Stromal cell of bone marrow (primary cell): ENCODE results near the gene KRT7.
"Not testable (repeated sequence)": the region's sequence is repeated elsewhere in the genome, so short reads cannot be mapped to it uniquely, and the experiment has no call there.

Experiments used
- DNase-seq: peaks from one replicate; pipeline ENCODE4 v3.0.0-alpha.2; 2012; ENCODE audit warnings: low read depth

The KRT7 gene

GRCh38 chr12:52243856-52244614 is 11.0 kb downstream of the KRT7 start:
- DNase-seq: peak; percentile 86

GRCh38 chr12:52244615-52244994 is 11.6 kb downstream of the KRT7 start:
- DNase-seq: no peak

DNA sequence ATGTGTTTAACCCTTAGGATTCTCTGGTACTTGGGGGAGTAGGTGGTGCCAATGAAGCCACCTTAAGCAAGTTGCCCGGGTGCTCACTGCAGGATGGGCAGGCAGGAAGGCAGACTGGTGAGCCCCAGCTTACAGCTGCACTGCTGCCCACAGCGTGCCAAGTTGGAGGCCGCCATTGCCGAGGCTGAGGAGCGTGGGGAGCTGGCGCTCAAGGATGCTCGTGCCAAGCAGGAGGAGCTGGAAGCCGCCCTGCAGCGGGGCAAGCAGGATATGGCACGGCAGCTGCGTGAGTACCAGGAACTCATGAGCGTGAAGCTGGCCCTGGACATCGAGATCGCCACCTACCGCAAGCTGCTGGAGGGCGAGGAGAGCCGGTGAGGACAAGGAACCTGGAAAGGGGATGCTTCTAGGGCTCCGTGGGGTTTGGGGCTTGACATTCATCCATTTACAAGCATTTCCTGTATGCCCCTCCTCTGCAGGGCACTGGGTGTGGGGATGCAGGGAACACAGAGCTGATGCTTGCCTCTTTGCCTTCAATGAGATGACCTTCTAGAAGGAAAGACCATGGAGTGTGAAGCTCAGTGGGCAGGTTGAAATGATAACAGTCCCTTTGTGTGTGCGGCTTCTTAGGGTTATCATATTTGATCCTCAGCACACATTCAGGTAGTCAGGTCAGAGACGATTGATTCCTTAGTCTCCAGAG is 12.4 kb downstream of the KRT7 start:
- DNase-seq: no peak

DNA sequence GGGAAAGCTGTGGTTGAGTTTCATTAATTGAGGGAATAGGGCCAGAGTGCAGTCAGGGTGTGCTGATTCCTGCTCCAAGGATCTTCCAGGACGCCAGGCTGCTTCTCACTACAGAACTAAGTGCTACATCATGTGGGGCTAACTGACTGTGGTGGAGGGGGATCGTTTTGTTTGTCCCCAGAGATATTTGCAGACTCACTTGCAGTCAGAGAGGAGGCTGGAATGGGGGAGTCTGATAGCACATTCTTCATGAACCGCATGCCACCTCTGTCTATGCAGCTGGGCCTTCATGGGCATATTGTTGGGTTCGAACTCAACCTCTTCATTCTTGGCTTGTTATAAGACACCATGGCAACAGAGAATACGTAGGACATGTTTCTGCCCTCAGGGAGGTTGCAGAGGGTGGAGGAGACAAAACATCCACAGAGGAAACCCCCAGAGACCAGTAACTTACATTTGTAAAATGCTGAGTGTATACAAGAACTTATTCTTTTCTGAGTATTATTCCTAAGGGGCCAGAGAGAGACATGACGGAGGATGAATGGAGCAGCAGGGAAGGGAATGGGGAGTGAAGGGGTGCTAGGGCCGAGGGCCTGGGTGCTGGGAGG is 13.0 kb downstream of the KRT7 start:
- no peak for DNase-seq

- DNase-seq: no peak
Observed at GRCh38 chr12:52246720-52247621, 13.9 kb downstream of the KRT7 start.

GRCh38 chr12:52247622-52248540 is 14.8 kb downstream of the KRT7 start:
- DNase-seq: no peak

DNA sequence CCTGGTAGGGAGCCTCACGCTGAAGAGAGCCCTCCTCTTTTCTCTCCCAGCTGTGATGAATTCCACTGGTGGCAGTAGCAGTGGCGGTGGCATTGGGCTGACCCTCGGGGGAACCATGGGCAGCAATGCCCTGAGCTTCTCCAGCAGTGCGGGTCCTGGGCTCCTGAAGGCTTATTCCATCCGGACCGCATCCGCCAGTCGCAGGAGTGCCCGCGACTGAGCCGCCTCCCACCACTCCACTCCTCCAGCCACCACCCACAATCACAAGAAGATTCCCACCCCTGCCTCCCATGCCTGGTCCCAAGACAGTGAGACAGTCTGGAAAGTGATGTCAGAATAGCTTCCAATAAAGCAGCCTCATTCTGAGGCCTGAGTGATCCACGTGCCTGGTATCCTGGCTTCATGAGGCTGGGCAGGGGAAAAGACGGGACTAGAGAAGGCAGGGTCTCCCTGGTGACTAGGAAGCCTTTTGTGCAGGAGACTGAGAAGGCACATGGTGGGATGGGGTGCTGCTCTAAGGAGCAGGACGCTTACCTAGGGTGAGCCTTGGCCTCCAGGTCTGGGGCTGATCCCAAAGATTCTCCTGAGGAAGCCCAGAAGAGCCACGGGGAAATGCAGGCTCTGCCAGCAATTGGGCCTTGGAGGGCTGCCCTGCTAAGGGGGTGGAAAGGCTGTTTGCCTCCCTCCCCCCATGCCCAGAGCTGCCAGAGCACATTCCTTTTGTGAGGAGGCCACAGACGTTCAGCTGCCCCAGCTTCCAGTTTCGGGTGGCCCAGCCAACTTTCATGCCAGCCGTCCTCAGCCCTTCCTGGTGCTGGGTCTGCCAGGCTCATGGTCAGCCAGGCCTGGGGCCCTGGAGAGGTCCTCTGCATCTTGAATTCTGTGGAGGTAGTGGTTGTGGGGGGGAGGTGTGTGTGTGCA is 15.8 kb downstream of the KRT7 start:
- DNase-seq: no peak

DNA sequence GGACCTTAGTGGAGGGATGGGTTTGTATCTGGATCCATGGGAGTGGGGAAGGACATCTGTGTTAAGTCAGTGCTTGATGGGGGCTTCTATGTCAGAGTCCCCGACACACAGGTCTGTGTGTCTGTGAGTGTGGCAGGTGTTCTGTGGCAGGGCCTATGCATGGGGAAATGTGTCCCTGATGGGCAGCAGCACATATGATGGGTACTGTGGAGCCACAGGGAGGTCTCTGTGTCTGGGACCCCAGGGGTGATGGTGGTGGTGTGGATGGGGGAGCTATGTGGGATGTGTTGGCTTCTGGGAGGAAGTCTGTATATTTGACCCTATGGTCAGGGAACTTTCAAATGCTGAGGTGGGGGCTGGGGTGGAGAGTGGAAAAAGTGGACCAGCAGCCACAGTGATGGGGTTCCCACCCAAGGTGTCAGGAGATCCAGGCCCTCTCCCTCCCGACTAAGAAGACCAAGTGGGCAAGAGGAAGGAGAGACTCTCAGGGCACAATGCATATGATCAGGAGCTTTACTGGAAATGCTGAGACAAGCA is 16.5 kb downstream of the KRT7 start:
- DNase-seq: no peak

DNA sequence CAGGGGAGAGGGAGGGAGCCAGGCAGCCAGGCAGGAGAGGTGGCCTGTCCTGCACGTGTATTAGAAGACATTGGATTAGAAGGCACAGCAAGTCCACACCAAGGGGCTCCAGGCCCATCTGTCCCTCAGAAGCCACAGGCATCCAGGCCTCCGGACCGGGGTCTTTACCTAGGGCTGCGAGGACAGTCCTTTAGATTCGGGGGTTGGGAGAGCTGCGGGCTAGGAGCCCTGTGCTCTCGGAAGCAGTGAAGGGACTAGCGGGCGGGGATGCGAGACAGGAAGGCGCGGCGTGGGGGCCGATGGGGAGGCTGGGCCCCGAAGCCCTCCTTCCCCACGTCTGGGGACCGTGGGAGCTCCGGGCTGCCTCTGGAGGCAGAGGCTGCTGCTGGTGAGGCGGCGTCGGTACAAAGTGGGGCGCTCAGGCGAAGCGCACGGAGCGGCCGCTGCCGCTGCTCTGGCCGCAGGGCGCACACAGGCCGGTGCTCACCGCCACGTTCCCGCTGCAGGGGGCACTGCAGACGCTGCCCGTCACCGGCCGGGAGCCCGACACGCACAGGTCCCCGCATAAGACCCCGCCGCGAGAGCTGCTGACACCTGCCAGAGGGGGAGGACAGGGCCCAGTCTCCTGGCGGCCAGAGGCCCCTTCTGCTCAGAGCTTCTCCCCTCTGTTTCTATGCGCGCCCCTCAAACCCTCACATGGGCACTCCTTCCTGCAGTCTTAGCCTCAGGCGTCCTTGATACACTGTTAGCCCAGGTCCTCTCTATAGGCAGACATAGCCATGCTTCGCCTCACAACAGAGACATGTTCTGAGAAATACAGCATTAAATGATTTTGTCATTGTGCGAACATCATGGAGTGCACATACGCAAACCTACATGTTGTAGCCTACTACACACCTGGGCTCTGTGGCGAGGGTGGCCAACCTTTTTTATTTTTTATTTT is 17.3 kb downstream of the KRT7 start:
- no peak for DNase-seq

GRCh38 chr12:52251367-52252051 is 18.5 kb downstream of the KRT7 start:
- DNase-seq: no peak

- not testable (repeated sequence) for DNase-seq
Observed at GRCh38 chr12:52252175-52252615, 19.2 kb downstream of the KRT7 start.

DNA sequence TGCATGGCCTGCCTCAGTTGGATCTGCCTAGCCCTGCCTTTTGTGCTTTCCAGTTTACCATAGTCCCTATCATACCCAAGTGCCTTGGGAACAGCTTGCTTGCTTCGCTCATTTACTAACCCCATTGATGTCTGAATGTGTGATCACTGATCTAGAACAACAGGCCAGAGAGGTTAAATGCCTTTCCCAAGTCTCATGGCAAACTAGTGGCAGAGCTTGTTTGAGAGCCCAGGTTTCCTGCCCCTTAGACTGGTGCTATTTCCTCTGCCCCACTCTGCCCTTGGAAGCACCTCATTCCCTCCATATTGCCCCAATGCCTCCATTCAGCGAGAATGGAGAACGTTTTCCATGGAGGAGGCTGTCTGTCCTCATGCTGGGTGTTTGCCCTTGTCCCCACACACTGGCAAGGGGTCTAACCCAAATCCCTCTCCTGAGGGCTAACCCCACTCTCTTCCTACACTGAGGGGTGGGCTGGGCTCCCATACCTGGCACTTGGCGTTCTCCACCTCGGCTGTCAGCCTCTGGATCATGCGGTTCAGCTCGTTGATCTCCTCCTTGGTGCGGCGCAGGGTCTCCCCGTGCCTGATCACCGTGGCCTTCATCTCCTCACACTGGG is 19.8 kb downstream of the KRT7 start:
- no peak for DNase-seq

GRCh38 chr12:52253391-52254179 is 20.5 kb downstream of the KRT7 start:
- no peak for DNase-seq

GRCh38 chr12:52254180-52254964 is 21.3 kb downstream of the KRT7 start:
- no peak for DNase-seq

DNA sequence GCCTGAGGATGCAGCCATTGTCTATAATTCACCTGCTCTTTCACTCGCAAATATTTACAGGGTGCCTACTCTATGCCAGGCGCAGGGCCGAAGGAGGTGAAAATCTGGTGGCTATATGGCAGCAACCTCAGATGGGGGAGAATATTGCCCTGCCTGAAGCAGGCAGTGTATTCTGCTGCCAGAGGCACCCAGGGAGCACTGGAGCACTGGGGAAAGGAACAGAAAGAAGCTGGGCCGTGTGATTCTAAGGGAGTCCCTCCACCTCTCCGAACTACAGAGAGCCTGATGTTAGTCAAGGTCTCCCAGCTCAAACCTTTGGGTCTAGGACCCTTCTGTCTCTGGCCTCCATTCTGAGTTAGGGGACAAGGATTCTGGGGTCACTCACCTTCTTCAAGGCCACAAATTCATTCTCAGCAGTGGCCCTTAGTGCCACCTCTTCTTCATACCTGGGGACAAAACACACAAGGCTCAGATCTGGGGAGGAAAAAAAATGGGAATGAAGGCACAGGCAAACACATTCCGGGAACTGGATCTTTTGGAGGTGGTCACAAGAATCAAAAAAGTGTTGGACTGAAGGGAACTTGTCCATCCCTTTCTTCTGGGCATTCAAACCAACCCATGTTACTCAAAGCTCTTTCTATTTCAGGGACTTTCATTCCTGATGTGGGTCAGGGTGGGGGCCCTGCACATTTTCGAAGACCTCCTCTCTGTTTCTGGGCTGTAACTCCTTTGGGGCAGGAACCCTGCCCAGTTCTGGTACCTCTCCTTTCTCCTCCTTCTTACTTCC is 22.1 kb downstream of the KRT7 start:
- no peak for DNase-seq
